ENCODE data around the gene ACADM.
A peak's percentile ranks its signal among the peaks of the same experiment; 100 is the strongest.

ACADM gene

GRCh38 chr1:75785320-75785982 is 60.9 kb downstream of the ACADM start:
- peaks cover 32% of the 10 kb centered on the region for H4K20me1 ChIP-seq (ENCODE audit: insufficient read depth, low read length)
- H3K36me3 ChIP-seq (replicated peaks; ENCODE audit: insufficient read depth, low read length): peaks cover 10% of the 10 kb centered on the region; the same call in 1 of the 2 replicates
- peaks cover 7% of the 10 kb centered on the region; the same call in 1 of the 2 replicates for H3K4me1 ChIP-seq (ENCODE audit: low read length)
- no peaks in the 10 kb centered on the region for H3K9me2 ChIP-seq (replicated peaks; ENCODE audit: insufficient read depth, low read length)
- peaks cover 45% of the 10 kb centered on the region for H3K79me2 ChIP-seq (ENCODE audit: low read length)
- peak overlapping the region; percentile 88 for H3K4me3 ChIP-seq (ENCODE audit: low read length)
- H2AFZ ChIP-seq (ENCODE audit: low read length): peak overlapping the region; percentile 89
- H3K9ac ChIP-seq (ENCODE audit: low read length): peak overlapping the region; percentile 84
- peaks cover 46% of the 10 kb centered on the region for H3F3A ChIP-seq (ENCODE audit: insufficient read depth, low read length)
- H3K9me3 ChIP-seq (replicated peaks; ENCODE audit: insufficient read depth, low read length): no peaks in the 10 kb centered on the region
- H3K27me3 ChIP-seq (replicated peaks; ENCODE audit: insufficient read depth, low read length): no peaks in the 10 kb centered on the region
- H3K4me2 ChIP-seq (ENCODE audit: low read depth, low read length): peak overlapping the region; percentile 93
- no peak for TF ChIP-seq EZH2phosphoT487 (IDR thresholded peaks at IDR 0.05; ENCODE audit: low read length)
- TF ChIP-seq CTCF (IDR thresholded peaks at IDR 0.05; ENCODE audit: low read length): no peak
- TF ChIP-seq EZH2 (optimal IDR thresholded peaks at IDR 0.05; ENCODE audit: low read depth, low read length): no peak
- DNase-seq: no peak
- H3K27ac ChIP-seq (ENCODE audit: low read length): peak overlapping the region; percentile 91

DNA sequence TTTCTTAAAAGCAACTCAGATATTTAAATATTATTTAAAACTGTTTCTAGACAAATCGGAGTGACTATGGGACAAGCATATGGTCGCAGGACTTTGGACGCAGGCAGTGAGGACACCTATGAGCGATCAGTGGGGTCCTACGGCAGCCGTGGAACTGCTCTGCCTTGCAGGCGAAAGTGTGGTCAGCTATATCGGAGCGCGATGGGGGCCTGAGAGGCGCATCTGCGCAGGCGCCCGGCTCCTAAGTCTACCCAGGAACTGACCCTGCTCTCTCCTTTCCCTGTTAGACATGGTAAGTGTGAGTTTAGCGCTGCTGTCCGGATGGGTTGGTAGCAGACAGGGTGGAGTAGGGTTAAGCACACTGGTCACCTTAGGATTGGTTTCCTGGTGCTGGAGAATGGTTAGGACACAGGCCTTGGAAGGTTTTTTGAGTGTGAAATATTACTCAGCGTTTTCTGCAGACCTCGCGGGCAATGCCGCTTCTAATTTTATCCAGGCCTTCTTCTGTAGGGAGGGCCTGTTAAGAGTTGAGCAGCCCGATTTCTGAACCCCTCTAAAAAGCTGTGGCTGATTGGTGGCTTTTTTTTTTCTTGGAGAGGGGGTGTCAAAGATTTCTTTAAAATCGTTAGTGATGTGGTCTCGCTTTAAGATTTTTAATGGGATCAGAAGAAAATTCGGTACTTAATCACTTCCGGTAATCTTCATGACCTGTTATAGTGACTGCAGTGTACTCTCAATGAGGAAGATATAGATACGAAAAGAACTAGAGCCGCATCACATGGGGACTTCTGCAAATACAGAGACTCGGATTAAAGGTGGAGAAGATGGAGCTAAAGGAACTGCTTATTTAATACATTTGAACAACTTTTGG is 61.7 kb downstream of the ACADM start, which contains the start of gene RABGGTB:
RABGGTB (plus strand) TSS at position 274 of the 871 bp plus-strand sequence; CDS start at position 290, 16 bp downstream.
- peak within 1 kb of the TSS; percentile 93 for H3K4me2 ChIP-seq (ENCODE audit: low read depth, low read length)
- TF ChIP-seq CTCF (IDR thresholded peaks at IDR 0.05; ENCODE audit: low read length) (no peak), EZH2 (optimal IDR thresholded peaks at IDR 0.05; ENCODE audit: low read depth, low read length) (no peak), EZH2phosphoT487 (IDR thresholded peaks at IDR 0.05; ENCODE audit: low read length) (no peak)
- no peaks in the 10 kb centered on the region for H3K9me2 ChIP-seq (replicated peaks; ENCODE audit: insufficient read depth, low read length)
- DNase-seq: peak; percentile 96
- peaks cover 53% of the 10 kb centered on the region for H3K79me2 ChIP-seq (ENCODE audit: low read length)
- peaks cover 14% of the 10 kb centered on the region; the same call in 1 of the 2 replicates for H3K36me3 ChIP-seq (replicated peaks; ENCODE audit: insufficient read depth, low read length)
- H3K9ac ChIP-seq (ENCODE audit: low read length): peak within 1 kb of the TSS; percentile 84
- no peaks in the 10 kb centered on the region for H3K27me3 ChIP-seq (replicated peaks; ENCODE audit: insufficient read depth, low read length)
- H3K27ac ChIP-seq (ENCODE audit: low read length): peak within 1 kb of the TSS; percentile 91
- H3F3A ChIP-seq (ENCODE audit: insufficient read depth, low read length): peaks cover 51% of the 10 kb centered on the region
- H3K9me3 ChIP-seq (replicated peaks; ENCODE audit: insufficient read depth, low read length): no peaks in the 10 kb centered on the region
- H3K4me1 ChIP-seq (ENCODE audit: low read length): peaks cover 7% of the 10 kb centered on the region; the same call in 1 of the 2 replicates
- peaks cover 39% of the 10 kb centered on the region for H4K20me1 ChIP-seq (ENCODE audit: insufficient read depth, low read length)
- H3K4me3 ChIP-seq (ENCODE audit: low read length): peak within 1 kb of the TSS; percentile 88
- H2AFZ ChIP-seq (ENCODE audit: low read length): peak within 1 kb of the TSS; percentile 89

- DNase-seq: no peak
- Histone ChIP-seq H2AFZ (ENCODE audit: low read length) (no peak overlapping the region), H3F3A (ENCODE audit: insufficient read depth, low read length) (peaks cover 59% of the 10 kb centered on the region), H3K27ac (ENCODE audit: low read length) (peak overlapping the region; percentile 91; the same call in 1 of the 2 replicates), H4K20me1 (ENCODE audit: insufficient read depth, low read length) (peaks cover 47% of the 10 kb centered on the region), H3K4me2 (ENCODE audit: low read depth, low read length) (peak overlapping the region; percentile 85), H3K36me3 (replicated peaks; ENCODE audit: insufficient read depth, low read length) (peaks cover 22% of the 10 kb centered on the region; the same call in 1 of the 2 replicates), H3K9me2 (replicated peaks; ENCODE audit: insufficient read depth, low read length) (no peaks in the 10 kb centered on the region), H3K9ac (ENCODE audit: low read length) (peak overlapping the region; percentile 84), H3K4me3 (ENCODE audit: low read length) (peak overlapping the region; percentile 88), H3K79me2 (ENCODE audit: low read length) (peaks cover 60% of the 10 kb centered on the region), H3K27me3 (replicated peaks; ENCODE audit: insufficient read depth, low read length) (no peaks in the 10 kb centered on the region), H3K9me3 (replicated peaks; ENCODE audit: insufficient read depth, low read length) (no peaks in the 10 kb centered on the region), H3K4me1 (ENCODE audit: low read length) (peaks cover 7% of the 10 kb centered on the region; the same call in 1 of the 2 replicates)
- TF ChIP-seq EZH2 (optimal IDR thresholded peaks at IDR 0.05; ENCODE audit: low read depth, low read length): no peak
- TF ChIP-seq CTCF (IDR thresholded peaks at IDR 0.05; ENCODE audit: low read length): no peak
- TF ChIP-seq EZH2phosphoT487 (IDR thresholded peaks at IDR 0.05; ENCODE audit: low read length): no peak
Observed at GRCh38 chr1:75786901-75787493, 62.5 kb downstream of the ACADM start.

Data from MM.1S (cell line).